WTC11 (cell line): ENCODE results near the gene SAT2.
A peak's percentile ranks its signal among the peaks of the same experiment; 100 is the strongest.

ENCODE experiments used
- FOXK1 ChIP-seq: sonication (generic); formaldehyde crosslinking; IDR thresholded peaks from 2 replicates; pipeline ENCODE4 v1.8.0; 2022; ENCODE audit warnings: mild to moderate bottlenecking, moderate library complexity, missing genetic modification reagents
- TF ChIP-seq, protein P1 (sequence below): sonication (generic); formaldehyde crosslinking; IDR thresholded peaks from 2 replicates; pipeline ENCODE4 v1.8.1; 2023; ENCODE audit warnings: mild to moderate bottlenecking, missing genetic modification reagents
- TF ChIP-seq, protein P2 (sequence below): fragments of 200-600 bp; IDR thresholded peaks from 2 replicates; pipeline ENCODE4 v1.8.0; 2022; ENCODE audit warnings: antibody characterized with exemption
- TF ChIP-seq, protein P3 (sequence below): sonication (generic); formaldehyde crosslinking; IDR thresholded peaks from 2 replicates; pipeline ENCODE4 v1.8.1; 2022; ENCODE audit warnings: low read depth, missing genetic modification reagents, borderline replicate concordance

DNA sequence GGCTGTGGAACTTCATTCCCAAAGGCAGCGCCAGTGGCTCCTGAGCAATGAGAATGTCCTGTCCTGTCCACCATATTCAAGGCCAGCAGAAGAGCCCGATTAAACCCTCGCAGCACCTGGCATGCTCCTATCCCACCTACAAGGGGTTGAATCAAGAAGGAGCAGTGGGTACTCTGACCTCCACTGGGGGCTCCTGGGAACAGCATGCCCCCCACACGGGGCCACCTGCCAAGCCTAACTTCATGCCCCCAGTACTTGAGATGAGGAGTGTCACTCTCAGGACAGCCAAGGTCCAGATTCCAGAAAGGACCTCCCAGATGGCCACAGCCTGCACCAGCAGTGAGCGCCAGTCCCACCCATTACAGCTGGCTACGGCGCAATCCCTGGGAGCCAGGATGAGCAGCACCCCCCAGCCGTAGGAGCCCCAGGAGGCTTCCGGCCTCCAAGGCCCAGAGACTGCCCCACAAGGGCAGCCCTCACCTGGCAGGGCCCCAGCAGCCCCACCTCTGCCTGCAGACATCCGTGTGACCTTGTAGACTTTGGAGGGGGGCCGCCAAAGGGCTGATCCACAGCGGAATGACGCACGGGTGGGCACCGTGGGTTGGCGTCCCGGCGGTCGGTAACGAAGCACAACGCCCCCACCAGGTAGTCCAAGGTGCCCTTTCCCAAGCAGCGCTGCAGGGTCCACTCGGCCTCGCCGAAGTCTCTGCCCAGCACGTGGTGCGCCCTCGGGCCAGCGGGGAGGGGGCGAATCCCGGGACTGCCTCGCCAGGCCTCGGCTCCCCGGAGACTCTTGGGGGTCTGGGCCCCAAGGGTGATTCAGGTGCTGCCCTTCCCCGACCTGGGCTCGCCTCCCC is 45.0 kb downstream of the SAT2 start:
- no peak for TF ChIP-seq FOXK1 (CRISPR knock-in tag)
- TF ChIP-seq, protein P1, sequence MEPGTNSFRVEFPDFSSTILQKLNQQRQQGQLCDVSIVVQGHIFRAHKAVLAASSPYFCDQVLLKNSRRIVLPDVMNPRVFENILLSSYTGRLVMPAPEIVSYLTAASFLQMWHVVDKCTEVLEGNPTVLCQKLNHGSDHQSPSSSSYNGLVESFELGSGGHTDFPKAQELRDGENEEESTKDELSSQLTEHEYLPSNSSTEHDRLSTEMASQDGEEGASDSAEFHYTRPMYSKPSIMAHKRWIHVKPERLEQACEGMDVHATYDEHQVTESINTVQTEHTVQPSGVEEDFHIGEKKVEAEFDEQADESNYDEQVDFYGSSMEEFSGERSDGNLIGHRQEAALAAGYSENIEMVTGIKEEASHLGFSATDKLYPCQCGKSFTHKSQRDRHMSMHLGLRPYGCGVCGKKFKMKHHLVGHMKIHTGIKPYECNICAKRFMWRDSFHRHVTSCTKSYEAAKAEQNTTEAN (CRISPR knock-in tag) = 0 out of 2 replicates have a peak, but pooled peaks have one; percentile 49
- TF ChIP-seq, protein P2, sequence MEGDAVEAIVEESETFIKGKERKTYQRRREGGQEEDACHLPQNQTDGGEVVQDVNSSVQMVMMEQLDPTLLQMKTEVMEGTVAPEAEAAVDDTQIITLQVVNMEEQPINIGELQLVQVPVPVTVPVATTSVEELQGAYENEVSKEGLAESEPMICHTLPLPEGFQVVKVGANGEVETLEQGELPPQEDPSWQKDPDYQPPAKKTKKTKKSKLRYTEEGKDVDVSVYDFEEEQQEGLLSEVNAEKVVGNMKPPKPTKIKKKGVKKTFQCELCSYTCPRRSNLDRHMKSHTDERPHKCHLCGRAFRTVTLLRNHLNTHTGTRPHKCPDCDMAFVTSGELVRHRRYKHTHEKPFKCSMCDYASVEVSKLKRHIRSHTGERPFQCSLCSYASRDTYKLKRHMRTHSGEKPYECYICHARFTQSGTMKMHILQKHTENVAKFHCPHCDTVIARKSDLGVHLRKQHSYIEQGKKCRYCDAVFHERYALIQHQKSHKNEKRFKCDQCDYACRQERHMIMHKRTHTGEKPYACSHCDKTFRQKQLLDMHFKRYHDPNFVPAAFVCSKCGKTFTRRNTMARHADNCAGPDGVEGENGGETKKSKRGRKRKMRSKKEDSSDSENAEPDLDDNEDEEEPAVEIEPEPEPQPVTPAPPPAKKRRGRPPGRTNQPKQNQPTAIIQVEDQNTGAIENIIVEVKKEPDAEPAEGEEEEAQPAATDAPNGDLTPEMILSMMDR = no peak
- TF ChIP-seq, protein P3, sequence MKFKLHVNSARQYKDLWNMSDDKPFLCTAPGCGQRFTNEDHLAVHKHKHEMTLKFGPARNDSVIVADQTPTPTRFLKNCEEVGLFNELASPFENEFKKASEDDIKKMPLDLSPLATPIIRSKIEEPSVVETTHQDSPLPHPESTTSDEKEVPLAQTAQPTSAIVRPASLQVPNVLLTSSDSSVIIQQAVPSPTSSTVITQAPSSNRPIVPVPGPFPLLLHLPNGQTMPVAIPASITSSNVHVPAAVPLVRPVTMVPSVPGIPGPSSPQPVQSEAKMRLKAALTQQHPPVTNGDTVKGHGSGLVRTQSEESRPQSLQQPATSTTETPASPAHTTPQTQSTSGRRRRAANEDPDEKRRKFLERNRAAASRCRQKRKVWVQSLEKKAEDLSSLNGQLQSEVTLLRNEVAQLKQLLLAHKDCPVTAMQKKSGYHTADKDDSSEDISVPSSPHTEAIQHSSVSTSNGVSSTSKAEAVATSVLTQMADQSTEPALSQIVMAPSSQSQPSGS (CRISPR knock-in tag) = no peak
